Esophagus squamous epithelium (tissue), 5 donors: ENCODE measurements around the gene SORL1-AS1.
"Not testable (repeated sequence)": the region's sequence is repeated elsewhere in the genome, so short reads cannot be mapped to it uniquely, and the experiment has no call there.

Source experiments
- DNase-seq: peaks from one replicate; lab custom pipeline; 2025; lab: John Stamatoyannopoulos, UW
- H3K27ac ChIP-seq, 4 donors: fragments of 200-600 bp; sonication (generic); one replicate each; pipeline ENCODE4 v1.5.1; 2016 to 2019; ENCODE audit warnings: mild to moderate bottlenecking in 1 of 4
- H3K27me3 ChIP-seq, 4 donors: fragments of 200-600 bp; sonication (generic); 1 replicate in 3 of 4; 2 replicates in 1 of 4; pipeline versions ENCODE4 v1.5.1 to v1.6.0; 2017 to 2021; ENCODE audit warnings: antibody characterized with exemption in 1 of 4
- H3K36me3 ChIP-seq, 3 donors: fragments of 200-600 bp; sonication (generic); one replicate each; pipeline ENCODE4 v1.5.1; 2016 to 2019
- H3K4me1 ChIP-seq, 3 donors: fragments of 200-600 bp; sonication (generic); one replicate each; pipeline ENCODE4 v1.5.1; 2017 to 2019
- H3K4me3 ChIP-seq, 4 donors: fragments of 200-600 bp; sonication (generic); 1 replicate in 3 of 4; 2 replicates in 1 of 4; pipeline ENCODE4 v1.5.1; 2016 to 2019; ENCODE audit warnings: mild to moderate bottlenecking in 2 of 4, moderate library complexity in 1 of 4
- H3K9me3 ChIP-seq, 3 donors: fragments of 200-600 bp; sonication (generic); one replicate each; pipeline ENCODE4 v1.5.1; 2016 to 2019
- POLR2A ChIP-seq, 4 donors: fragments of 450-650 bp; IDR thresholded peaks; one replicate each; pipeline ENCODE4 v1.6.1; 2017; ENCODE audit warnings: antibody characterized with exemption in 4 of 4, mild to moderate bottlenecking in 4 of 4, moderate library complexity in 3 of 4
- WGBS, 2 donors: methylation state at CpG; one replicate each; pipeline ENCODE4 v1.1.5; 2018; 5-methylcytosine and 5-hydroxymethylcytosine counted together
- intact Hi-C: fragments of 100-400 bp; cut with DNase I; formaldehyde crosslinking; loops from one replicate; pipeline ENCODE4 v1.15.0; 2022
- TF ChIP-seq, protein P1 (sequence below), 6 experiments: fragments of 450-650 bp in 4 of 6; fragments of 200-600 bp in 2 of 6; sonication (generic) in 2 of 6; IDR thresholded peaks; one replicate each; pipeline ENCODE4 v1.5.1; 2016 to 2019; ENCODE audit warnings: antibody characterized with exemption in 6 of 6, mild to moderate bottlenecking in 4 of 6, moderate library complexity in 4 of 6
- donor health status: DM: yes; HTN: yes; CAD: no.

The SORL1-AS1 gene

DNA sequence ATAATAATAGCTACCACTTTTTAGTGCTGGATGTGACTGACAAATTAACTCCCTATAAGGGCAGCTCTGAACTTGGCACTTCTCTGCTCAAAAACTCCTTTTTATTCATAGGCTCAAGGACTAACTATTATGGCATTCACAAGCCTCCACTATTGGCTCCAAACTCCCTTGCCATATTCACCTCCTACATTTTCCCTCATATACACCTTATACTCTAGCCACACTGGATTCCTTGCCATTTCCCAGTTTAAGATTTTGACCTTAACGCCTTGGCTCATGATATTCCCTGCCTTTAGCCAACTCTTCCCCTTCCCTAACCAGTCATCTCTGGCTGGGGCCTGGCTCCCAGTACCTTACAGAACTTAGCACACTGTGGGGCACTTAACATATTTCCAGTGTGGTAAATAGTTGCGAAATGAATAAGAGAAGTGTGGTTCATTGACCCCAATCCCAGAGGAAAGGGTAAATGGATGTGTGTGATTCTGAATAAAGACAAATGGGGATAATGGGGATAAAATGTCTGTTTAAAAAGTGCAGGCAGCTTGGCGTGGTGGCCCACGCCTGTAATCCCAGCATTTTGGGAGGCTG, 40.7 kb downstream of the SORL1-AS1 start:
- no peak for DNase-seq
- H3K4me3 ChIP-seq, result no peak overlapping the region
- no peaks in the 10 kb centered on the region for H3K27me3 ChIP-seq
- H3K9me3 ChIP-seq, result no peaks in the 10 kb centered on the region
- TF ChIP-seq, protein P1, sequence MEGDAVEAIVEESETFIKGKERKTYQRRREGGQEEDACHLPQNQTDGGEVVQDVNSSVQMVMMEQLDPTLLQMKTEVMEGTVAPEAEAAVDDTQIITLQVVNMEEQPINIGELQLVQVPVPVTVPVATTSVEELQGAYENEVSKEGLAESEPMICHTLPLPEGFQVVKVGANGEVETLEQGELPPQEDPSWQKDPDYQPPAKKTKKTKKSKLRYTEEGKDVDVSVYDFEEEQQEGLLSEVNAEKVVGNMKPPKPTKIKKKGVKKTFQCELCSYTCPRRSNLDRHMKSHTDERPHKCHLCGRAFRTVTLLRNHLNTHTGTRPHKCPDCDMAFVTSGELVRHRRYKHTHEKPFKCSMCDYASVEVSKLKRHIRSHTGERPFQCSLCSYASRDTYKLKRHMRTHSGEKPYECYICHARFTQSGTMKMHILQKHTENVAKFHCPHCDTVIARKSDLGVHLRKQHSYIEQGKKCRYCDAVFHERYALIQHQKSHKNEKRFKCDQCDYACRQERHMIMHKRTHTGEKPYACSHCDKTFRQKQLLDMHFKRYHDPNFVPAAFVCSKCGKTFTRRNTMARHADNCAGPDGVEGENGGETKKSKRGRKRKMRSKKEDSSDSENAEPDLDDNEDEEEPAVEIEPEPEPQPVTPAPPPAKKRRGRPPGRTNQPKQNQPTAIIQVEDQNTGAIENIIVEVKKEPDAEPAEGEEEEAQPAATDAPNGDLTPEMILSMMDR (IDR thresholded peaks at IDR 0.05), result no peak
- no peak for TF ChIP-seq POLR2A (IDR thresholded peaks at IDR 0.05)
- no peaks in the 10 kb centered on the region for H3K36me3 ChIP-seq
- intact Hi-C loops, result no loop called here
- H3K27ac ChIP-seq, result no peak overlapping the region
- H3K4me1 ChIP-seq, result peaks cover 2 to 18% (median 14%) of the 10 kb centered on the region in 3 donors
- 88 to 96% methylated on average over 4 of the region's 4 CpGs for WGBS, 2 donors

GRCh38 chr11:121411330-121411729, 41.4 kb downstream of the SORL1-AS1 start:
- H3K27me3 ChIP-seq, intact Hi-C loops, H3K4me3 ChIP-seq, H3K27ac ChIP-seq, DNase-seq, H3K9me3 ChIP-seq, H3K36me3 ChIP-seq: not testable (repeated sequence)
- H3K4me1 ChIP-seq, result peaks cover 0 to 10% (median 9%) of the 10 kb centered on the region in 3 donors

GRCh38 chr11:121410041-121410440, 42.7 kb downstream of the SORL1-AS1 start:
- intact Hi-C loops, H3K27ac ChIP-seq, H3K4me1 ChIP-seq, H3K9me3 ChIP-seq, H3K27me3 ChIP-seq, DNase-seq, H3K36me3 ChIP-seq, H3K4me3 ChIP-seq: not testable (repeated sequence)
- WGBS, 2 donors, result 90 to 95% methylated on average over 2 of the region's 2 CpGs

DNA sequence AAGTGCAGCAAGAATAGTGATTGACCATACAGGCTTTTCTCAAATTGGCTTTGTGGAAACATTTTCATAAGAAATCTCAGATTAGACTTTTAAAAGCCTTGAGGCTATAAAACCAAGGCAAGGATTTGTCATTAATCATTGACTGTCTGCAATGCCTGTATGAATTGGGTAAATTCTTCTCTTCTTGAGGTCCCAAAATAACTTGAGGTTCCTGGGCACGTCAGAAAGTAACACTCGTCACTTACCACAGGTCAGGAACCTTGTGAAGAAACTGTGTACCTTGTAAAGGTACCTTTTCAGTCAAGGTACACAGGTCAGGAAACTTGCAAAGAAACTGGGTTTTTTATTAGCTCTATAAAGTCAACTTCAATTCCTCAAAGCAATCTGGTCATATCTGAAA, 43.9 kb downstream of the SORL1-AS1 start:
- no peak for DNase-seq
- intact Hi-C loops, result no loop called here

GRCh38 chr11:121406291-121406690, 46.5 kb downstream of the SORL1-AS1 start:
- Histone ChIP-seq H3K36me3 (no peaks in the 10 kb centered on the region), H3K9me3 (peaks cover 0 to under 1% (median 0%) of the 10 kb centered on the region in 3 donors), H3K27ac (no peak overlapping the region), H3K4me1 (no peaks in the 10 kb centered on the region), H3K4me3 (no peak overlapping the region), H3K27me3 (no peaks in the 10 kb centered on the region)
- intact Hi-C loops, result no loop called here
- TF ChIP-seq, protein P1 (IDR thresholded peaks at IDR 0.05), result no peak
- no peak for TF ChIP-seq POLR2A (IDR thresholded peaks at IDR 0.05)
- WGBS, 2 donors, result 85 to 95% methylated on average over 2 of the region's 2 CpGs
- DNase-seq, result no peak

More for the DNA sequence above, 43.9 kb downstream of the SORL1-AS1 start:
- Histone ChIP-seq H3K27ac (no peak overlapping the region), H3K36me3 (no peaks in the 10 kb centered on the region), H3K4me1 (no peaks in the 10 kb centered on the region), H3K4me3 (no peak overlapping the region), H3K27me3 (no peaks in the 10 kb centered on the region), H3K9me3 (no peaks in the 10 kb centered on the region)
- TF ChIP-seq POLR2A (IDR thresholded peaks at IDR 0.05), result no peak
- TF ChIP-seq, protein P1 (IDR thresholded peaks at IDR 0.05), result no peak
- WGBS, 2 donors, result 82 to 84% methylated on average over 2 of the region's 2 CpGs

DNA sequence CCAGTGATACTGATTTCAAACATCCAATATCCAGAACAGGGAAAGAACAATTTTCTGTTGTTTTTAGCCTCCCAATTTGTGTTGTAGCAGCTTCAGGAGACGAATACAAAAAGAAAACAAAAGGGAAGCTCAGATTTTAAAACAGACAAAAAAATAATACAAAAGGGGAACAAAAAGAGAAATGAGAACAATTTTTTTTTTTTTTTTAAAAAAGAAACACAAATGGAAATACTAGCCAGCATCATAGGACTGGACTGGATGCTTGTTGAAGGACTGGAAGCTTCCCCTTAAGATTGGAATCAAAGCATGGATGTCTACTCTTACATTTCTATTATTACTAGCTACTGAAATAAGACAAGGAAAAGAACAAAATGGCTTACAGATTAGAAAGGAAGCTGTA, 47.1 kb downstream of the SORL1-AS1 start:
- H3K4me1 ChIP-seq, result no peaks in the 10 kb centered on the region
- H3K4me3 ChIP-seq, result no peak overlapping the region
- H3K27me3 ChIP-seq, result no peaks in the 10 kb centered on the region
- no peaks in the 10 kb centered on the region for H3K36me3 ChIP-seq
- no peak for DNase-seq
- 80 to 88% methylated on average over 1 of the region's 1 CpG for whole genome bisulfite sequencing, 2 donors
- TF ChIP-seq, protein P1 (IDR thresholded peaks at IDR 0.05), result no peak
- TF ChIP-seq POLR2A (IDR thresholded peaks at IDR 0.05), result no peak
- no peak overlapping the region for H3K27ac ChIP-seq
- H3K9me3 ChIP-seq, result peaks cover 0 to 6% (median 0%) of the 10 kb centered on the region in 3 donors
- intact Hi-C loops, result no loop called here
